Type B pancreatic cell (in vitro differentiated cells): ENCODE measurements around the gene DPP6. TPM values are rescaled to one million over a fixed set of nuclear protein-coding genes. Genes with fewer than 3 reads are reported as not detected.

Experiments used
- DNase-seq: peaks from one replicate; pipeline ENCODE4 v3.0.0; 2021; ENCODE audit warnings: mixed read lengths; ENCODE audit not compliant: unreplicated experiment; ENCODE audit errors: extremely low spot score
- H3K27ac Mint-ChIP-seq: 2 replicates; pipeline ENCODE4 v1.8.0; 2021; ENCODE audit warnings: mild to moderate bottlenecking, mixed read lengths
- H3K27me3 Mint-ChIP-seq: 2 replicates; pipeline ENCODE4 v1.8.0; 2021; ENCODE audit warnings: mixed read lengths
- H3K36me3 Mint-ChIP-seq: 2 replicates; pipeline ENCODE4 v1.8.0; 2021; ENCODE audit warnings: mixed read lengths
- H3K4me1 Mint-ChIP-seq: one replicate; pipeline ENCODE4 v1.8.0; 2021; ENCODE audit warnings: mixed read lengths; ENCODE audit not compliant: unreplicated experiment
- H3K4me3 Mint-ChIP-seq: 2 replicates; pipeline ENCODE4 v1.8.0; 2021; ENCODE audit warnings: mild to moderate bottlenecking, mixed read lengths
- H3K9me3 Mint-ChIP-seq: 2 replicates; pipeline ENCODE4 v1.8.0; 2021; ENCODE audit warnings: mixed read lengths
- total RNA-seq: library from RNA; stranded (reverse); gene quantifications from 2 replicates; pipeline ENCODE4 v1.2.1, GENCODE V29; 2021; ENCODE audit warnings: low replicate concordance
- TF ChIP-seq, protein P1 (sequence below): fragments of 200-600 bp; sonication (generic); conservative IDR thresholded peaks from 2 replicates; pipeline ENCODE4 v1.5.0; 2021; ENCODE audit warnings: antibody characterized with exemption, mild to moderate bottlenecking

The DPP6 gene
- total RNA-seq, 1 donor from 2014 or later: 4.1 TPM

DNA sequence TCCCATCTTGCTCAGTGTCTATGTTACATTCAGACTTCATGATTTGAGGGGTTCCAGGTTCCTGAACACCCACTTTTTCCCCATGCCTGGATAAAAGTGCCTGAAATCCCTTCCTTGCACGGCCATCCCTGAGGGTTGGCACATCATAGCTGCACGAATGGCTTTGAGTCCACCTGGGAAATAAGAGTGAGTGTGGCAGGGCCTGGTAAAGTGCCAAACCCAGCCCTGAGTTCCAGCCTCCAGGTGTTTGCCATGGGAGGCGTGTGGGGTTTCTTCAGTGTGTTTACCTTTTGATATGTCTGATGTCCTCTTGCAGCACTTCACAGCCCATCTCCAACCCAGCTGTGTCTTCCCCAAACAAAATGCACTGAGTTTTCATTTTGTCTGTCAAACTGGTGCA, 805.0 kb downstream of the DPP6 start:
- peaks cover 5% of the 10 kb centered on the region for H3K9me3 Mint-ChIP-seq
- H3K36me3 Mint-ChIP-seq: no peaks in the 10 kb centered on the region
- H3K4me3 Mint-ChIP-seq: no peak overlapping the region
- DNase-seq: no peak
- no peak overlapping the region for H3K27ac Mint-ChIP-seq
- H3K27me3 Mint-ChIP-seq: no peaks in the 10 kb centered on the region
- TF ChIP-seq, protein P1, sequence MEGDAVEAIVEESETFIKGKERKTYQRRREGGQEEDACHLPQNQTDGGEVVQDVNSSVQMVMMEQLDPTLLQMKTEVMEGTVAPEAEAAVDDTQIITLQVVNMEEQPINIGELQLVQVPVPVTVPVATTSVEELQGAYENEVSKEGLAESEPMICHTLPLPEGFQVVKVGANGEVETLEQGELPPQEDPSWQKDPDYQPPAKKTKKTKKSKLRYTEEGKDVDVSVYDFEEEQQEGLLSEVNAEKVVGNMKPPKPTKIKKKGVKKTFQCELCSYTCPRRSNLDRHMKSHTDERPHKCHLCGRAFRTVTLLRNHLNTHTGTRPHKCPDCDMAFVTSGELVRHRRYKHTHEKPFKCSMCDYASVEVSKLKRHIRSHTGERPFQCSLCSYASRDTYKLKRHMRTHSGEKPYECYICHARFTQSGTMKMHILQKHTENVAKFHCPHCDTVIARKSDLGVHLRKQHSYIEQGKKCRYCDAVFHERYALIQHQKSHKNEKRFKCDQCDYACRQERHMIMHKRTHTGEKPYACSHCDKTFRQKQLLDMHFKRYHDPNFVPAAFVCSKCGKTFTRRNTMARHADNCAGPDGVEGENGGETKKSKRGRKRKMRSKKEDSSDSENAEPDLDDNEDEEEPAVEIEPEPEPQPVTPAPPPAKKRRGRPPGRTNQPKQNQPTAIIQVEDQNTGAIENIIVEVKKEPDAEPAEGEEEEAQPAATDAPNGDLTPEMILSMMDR: no peak
- H3K4me1 Mint-ChIP-seq: no peaks in the 10 kb centered on the region

DNA sequence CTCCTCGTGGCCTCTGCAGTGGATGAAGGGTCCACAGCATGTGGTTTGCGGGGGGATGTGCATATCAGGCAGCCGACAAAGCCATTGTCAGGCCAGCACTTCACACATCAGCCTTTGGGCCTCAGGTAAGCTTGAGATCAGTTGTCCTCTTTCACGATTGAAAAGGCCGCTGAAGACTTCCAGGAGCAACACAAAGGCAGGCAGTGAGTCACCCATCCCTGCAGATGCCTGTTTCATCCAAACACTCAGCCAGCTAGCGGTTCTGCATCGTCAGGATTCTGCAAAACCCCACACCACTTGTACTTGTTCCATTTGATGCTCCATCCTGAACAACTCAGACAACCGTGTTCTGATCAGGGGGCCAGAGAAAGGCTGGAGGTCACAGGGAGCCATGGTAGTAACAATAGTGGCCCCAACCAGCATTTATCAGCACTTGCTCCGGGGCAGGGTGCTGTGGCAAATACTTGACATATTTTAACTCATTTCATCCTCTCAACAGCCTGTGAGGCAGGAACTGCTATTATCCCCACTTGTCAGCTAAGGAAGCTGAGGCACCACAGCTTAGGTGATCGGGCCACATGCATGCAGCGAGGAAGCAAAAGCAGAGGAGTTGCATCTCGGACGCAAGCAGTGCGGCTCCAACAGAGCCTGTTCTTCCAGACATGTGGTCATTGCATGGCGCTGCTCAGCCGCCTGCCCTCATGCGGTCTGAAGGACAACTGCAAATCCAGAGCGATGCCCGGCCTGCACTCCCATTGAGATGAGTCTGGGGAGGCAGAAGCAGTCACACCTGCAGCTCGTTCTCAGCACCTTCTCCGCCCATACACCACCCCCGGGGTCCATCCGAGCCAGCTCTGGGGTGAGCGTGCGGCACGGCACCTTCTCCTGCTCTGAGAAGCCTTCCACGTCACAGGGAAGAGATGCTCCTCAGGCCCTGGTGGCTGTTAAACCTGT, 805.8 kb downstream of the DPP6 start:
- DNase-seq: no peak
- no peaks in the 10 kb centered on the region for H3K27me3 Mint-ChIP-seq
- no peaks in the 10 kb centered on the region for H3K36me3 Mint-ChIP-seq
- TF ChIP-seq, protein P1: no peak
- no peak overlapping the region for H3K27ac Mint-ChIP-seq
- no peaks in the 10 kb centered on the region for H3K9me3 Mint-ChIP-seq
- no peak overlapping the region for H3K4me3 Mint-ChIP-seq
- H3K4me1 Mint-ChIP-seq: no peaks in the 10 kb centered on the region

DNA sequence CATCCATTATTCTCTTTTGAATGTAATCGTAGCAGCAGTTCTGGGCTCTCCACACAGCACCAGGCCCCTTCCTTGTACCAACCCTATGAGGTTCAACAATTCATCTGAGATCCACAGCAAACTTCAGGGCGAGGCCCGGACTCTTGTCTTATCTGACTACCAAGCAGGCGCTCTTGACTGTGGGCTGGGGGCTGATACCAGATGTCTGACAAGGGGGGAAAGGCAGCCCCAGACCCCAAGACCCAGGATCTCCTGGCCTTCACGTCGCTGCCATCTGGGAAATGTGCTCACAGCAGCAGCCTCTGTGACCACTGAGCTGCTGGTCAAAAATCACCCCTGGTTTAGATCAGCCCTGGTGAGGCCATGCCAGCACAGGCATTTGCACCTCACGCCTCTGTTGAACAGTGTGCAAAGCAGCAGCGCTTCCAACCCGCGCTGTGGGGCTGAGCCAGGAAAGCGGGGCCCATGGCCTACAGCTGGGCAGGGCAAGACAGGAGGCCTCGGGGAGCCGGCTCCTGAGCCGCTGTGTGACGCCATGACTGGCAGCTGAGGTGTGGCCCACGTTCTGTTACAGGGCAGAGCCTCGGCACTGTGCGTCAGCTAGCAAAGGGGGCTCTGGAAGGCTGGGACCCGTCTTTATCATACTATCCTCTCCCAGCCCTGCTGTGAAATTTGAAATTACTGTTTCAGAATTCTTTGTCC, 806.8 kb downstream of the DPP6 start:
- H3K4me1 Mint-ChIP-seq: no peaks in the 10 kb centered on the region
- TF ChIP-seq, protein P1: no peak
- DNase-seq: no peak
- H3K9me3 Mint-ChIP-seq: no peaks in the 10 kb centered on the region
- no peaks in the 10 kb centered on the region for H3K27me3 Mint-ChIP-seq
- H3K27ac Mint-ChIP-seq: no peak overlapping the region
- no peaks in the 10 kb centered on the region for H3K36me3 Mint-ChIP-seq
- no peak overlapping the region for H3K4me3 Mint-ChIP-seq

DNA sequence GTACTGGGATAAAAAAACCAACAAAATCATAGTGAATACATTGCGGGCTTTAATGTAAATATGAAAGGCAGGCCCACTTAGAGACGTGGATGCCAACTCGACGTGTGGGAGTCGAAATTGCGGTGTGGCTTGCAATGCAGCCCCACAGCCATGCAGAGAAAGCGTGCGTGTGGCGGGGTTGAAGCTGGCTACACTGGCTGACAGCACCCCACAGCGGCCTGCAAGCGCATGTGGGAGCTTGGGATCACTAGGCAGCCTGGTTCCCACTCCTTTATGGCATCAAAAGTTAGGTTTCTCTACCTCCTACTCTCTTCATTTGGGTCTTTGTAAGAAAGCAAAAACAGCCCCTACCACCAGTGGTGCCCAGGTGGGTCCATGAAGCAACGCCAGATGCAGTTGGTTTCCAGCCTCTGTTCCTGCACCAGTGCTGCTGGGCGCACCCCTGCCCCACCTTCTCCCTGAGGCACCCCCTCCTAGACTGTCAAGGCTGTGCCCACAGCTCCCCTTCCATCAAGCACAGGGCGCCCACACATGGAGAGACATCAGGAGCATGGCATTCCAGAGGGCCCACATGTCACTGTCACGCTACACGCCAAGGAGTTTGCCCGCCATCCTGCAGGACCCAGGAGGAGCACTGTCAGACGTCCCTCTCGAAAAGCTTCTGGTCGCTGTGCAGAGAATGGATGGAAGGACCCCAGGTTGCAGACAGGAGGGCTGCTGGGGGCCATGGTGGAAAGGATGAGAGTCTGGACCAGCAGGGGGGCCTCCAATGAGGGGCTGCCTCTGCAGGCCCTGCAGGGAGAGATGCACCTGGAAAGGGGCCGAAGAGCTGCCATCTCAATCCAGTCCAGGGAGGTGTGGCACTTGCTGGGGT, 807.8 kb downstream of the DPP6 start:
- no peaks in the 10 kb centered on the region for H3K4me1 Mint-ChIP-seq
- H3K4me3 Mint-ChIP-seq: no peak overlapping the region
- DNase-seq: no peak
- no peak overlapping the region for H3K27ac Mint-ChIP-seq
- H3K36me3 Mint-ChIP-seq: no peaks in the 10 kb centered on the region
- H3K27me3 Mint-ChIP-seq: peaks cover 4% of the 10 kb centered on the region
- TF ChIP-seq, protein P1: no peak
- H3K9me3 Mint-ChIP-seq: no peaks in the 10 kb centered on the region

DNA sequence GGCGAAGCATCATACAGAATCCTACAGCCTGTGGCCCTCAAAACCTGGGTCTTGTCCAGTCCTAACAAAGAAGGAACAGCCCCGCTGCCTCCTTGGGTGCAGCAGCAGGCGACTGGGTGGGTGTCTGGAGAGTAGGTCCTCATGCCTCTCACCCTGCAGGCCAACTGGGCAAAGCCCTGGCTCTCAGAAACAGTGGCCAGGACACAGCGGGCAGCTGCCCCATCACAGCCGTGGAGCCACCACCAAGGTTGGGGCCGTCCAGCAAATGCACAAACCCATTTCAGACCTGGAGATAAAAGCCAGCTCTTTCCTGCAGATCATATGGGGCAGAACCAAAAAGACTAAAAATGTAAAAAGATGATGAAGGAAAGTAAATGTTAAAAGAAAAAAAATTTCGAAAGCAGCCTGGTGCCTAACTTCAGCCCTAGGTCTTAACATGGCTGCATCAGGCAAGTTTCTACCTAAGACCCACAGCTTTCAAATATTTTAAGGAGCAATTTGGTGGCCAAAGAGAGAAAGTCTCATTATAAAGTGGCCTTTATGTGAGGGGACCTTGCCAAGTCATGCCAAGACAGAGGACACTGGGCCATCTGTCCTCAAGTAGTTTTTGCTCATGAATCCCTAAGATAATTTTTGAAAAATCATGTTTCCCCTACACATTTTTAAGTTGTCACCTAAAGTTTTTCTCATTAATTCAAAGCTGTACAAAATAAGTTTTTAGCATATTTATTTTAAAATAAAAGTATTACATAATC, 808.6 kb downstream of the DPP6 start:
- Mint-ChIP-seq H3K27me3 (peaks cover 7% of the 10 kb centered on the region), H3K4me1 (no peaks in the 10 kb centered on the region), H3K36me3 (no peaks in the 10 kb centered on the region), H3K4me3 (no peak overlapping the region), H3K9me3 (no peaks in the 10 kb centered on the region), H3K27ac (no peak overlapping the region)
- TF ChIP-seq, protein P1: no peak
- DNase-seq: no peak
